Dedifferentiated amniotic fluid mesenchymal stem cell (primary cell): ENCODE data around the gene BEND7.

ENCODE experiments used
- DNase-seq: peaks from one replicate; pipeline ENCODE4 v3.0.0-alpha.2; 2016; ENCODE audit errors: extremely low spot score

Gene BEND7

DNA sequence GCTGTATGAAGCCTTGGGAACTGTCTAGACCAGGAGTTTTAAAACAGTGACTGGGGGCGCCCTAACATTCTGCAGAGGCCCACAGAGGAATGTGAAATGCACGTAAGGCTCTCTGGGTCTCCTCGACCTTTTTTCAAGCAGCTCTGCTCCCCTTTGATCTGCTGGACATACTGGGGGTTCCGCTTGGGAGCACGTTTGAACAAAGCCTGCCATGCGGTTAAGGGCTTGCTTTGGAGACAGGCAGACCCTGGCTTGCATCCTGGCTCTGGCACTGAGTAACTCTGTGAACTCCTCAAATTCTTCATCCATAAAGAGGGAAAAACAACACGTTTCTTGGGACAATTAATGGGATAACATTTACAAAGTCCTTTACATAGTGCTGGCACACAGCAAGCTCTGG is 7.8 kb downstream of the BEND7 start:
- no peak for DNase-seq

DNA sequence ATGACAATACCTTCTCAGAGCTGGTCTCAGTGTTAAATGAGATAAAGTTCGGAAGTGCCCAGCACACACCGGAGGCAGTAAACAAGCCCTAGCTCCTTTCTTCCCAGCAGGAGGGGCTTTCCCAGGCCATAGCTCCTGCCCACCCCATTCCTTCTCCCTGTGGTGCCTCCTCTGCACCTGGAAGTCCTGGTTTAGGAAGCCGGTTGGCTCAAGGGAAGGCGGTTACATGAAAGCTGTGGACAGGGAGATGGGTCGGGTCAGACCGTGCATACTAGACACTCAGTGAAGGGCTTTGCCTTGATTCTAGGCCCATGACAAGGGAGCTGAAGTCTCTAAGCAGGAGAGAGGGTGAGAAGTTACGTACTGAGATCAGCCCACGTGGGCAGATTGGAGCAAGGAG is 8.6 kb downstream of the BEND7 start:
- DNase-seq = no peak

DNA sequence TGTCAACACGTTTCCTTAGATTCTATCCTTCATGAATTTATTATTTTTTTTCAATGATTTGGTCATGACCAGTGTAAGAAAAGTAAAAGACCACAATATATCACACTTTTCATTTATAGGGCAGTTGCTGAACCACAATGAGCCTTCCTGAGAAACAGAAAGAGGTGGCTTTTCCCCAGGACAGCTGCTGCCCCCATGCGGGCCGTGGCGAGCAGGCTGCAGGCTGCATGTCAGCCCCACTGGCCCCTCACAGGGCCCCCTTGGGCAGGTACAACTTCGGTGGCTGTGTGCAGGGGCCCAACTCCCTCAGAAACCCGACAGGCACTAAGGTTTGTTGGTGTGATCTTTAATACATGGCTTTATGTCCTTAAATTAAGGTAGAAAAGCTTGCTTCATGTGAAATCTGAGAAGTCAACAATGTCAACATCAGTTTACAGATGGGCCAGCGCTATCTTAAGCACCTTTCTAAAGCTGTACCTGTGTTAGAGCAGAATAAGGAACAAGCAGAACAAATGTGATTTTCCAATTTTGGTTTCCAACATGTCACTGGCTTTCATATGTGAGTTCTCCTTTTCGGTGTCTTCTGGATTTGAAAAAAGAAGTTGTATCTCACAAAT is 10.6 kb downstream of the BEND7 start:
- DNase-seq = no peak

DNA sequence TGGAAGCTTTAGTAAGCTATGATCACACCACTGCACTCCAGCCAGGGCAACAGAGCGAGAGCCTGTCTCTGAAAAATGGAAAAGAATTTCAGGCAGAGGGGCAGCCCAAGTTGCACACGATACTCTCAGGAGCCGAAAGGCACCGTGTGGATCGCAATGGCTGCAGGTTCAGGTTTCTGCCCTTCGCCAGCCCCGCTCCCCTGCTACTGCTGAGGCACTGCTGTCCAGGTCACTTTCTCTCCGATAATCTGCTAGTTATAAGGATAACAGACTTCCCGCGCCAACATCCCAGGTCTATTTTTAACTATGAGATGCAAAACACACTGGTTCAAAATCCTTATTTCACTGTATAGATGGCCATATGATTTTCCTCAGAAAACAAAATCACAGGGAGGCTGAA is 11.1 kb downstream of the BEND7 start:
- DNase-seq = no peak

DNA sequence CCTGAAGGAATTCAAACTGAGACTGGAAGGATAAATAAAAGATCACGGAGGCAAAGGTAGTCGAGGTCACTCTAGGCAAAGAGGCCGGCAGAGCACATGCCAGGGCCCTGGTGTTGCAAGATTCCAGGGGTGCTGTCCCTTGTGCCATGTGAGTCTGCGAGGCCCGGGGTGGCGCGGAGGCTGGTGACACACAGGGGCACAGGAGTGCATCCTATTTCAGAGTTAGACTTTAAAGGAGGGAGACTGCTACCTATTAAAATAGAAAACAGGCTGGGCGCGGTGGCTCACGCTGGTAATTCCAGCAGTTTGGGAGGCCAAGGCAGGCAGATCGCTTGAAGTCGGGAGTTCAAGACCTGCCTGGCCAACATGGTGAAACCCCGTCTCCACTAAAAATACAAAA is 12.6 kb downstream of the BEND7 start:
- no peak for DNase-seq

DNA sequence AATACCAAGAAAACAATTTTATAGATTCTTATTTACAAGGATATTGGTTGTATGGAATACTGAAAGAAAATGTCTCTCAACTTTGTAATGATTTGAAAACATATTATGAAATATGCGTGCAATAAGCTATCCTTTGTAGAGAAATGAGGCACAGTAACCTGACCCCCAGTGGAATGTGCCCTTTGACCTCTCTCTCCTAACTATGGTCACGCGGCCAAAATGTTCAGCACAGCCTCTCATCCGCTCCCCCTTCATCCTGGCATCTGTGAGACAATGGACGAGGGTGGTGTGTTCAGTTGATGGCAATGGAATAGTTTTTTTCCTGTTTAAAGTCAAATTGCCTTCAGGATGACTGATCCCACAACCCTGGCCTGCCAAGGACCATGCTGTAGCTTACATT is 13.3 kb downstream of the BEND7 start:
- DNase-seq = no peak

DNA sequence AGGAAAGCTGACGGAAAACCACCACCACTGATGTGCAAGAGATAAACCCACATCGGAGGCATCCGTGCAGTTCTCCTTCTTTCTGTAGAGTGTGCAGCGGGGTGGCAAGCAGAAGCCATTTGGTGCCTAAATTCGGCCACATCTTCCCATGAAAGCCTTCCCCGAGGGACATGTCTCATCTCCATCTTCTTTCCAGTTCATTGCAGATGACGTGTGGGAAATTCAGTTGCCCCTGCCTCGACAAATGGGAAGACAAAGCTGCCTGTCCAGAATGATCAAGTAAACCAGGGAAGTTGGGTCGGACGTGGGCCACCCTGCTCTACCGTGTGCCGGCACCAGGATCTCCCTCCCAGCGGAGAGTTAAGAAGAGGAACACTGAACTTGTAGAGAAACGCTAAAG is 14.5 kb downstream of the BEND7 start:
- no peak for DNase-seq

DNA sequence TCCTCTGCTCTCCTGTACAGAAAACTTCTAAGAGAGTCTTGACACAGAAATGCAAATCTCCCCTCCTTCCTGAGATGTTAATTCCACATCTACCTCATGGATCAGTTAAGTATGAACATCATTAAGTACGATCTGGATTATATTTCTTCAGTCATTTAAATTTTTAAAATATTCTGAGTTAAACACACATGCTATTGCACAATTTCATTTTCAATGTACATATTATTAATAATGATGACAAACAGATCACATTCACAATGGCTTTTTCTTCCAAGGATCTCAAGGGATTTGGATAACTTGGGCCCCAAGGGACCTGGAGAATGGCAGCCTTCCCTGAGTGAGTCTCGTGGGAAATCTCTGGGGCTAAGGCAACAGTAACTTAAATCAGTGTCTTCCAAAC is 16.2 kb downstream of the BEND7 start:
- no peak for DNase-seq

DNA sequence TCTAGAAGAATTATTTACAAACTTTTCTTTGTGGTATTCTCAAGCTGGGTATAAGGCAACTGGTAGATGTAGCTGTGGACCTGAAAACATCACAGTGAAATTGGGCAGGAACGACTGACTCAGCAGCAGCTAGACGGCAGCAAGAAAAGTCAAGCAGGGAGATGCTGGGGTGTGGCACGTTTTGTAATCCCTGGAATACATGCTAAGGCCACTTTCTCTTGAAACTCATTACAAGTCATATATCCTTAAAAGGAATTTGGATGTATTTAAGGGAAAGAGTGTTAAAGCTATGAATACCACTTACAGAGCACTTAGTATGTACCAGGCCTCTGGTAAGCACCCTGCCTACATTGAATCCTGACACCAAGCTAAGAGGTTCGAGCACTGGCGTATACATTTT is 17.4 kb downstream of the BEND7 start:
- DNase-seq = no peak

DNA sequence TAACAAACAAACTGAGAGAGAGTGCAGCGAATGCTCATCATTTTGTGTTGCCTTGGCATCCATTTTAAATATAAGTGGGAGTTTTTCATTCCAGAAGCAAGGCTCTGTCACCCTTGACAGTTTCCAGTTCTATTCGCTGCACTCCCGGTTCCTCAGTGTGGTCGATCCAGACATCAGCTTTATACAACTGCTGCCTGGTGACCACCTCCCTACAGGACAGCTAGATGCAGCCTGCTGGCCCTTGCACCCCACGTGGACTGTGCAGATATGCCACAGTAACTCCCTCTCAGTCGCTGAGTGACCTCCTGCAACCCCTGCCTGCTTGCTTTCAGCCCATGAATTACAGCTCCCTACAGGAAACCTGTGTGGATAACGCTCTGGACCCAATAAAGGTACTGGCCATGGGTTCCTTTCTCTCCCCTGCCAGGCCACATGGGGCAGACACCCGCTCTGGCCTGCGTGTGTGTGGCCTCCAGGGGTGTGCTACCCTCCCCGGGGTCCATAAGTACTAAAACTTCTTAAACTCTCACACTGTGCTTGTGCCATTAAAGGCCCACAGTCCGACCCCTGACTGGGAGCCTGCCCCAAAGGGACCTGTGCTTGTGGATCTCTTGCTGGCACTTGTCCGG is 23.6 kb downstream of the BEND7 start:
- DNase-seq = no peak

DNA sequence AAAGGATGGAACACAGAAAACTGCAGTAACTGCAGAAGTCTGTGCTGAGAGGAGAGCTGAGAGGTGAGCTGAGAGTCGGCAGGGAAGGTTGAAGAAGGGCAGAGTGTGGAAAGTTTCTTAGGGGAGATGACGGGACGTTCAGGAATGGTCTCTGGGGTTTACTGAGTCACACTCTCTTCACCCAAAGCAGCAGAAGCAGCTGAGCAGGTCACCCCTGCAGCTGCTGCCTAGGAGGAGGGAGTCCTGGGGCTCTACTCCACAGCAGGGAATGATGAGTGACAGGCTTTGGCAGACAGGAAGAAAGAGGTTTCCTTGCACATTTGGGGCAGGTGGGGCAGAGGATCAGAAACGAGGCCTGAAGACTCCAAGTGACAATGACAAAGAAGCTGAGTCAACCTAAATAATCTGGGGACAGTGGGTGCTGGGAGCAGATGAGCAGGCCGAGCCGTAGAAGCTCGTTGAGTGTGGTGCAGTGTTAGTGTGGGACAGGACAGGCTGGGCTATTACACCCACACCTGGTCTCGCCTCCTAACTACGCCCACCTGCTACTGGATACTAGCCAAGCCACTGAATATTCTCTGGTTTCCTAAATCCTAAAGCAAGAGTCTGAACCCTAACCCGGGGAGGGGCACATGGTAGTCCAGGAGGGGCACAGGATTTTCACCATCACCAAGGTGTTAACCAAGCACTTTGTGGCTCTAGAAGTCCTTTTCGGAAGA is 24.9 kb downstream of the BEND7 start:
- DNase-seq = peak; percentile 30

DNA sequence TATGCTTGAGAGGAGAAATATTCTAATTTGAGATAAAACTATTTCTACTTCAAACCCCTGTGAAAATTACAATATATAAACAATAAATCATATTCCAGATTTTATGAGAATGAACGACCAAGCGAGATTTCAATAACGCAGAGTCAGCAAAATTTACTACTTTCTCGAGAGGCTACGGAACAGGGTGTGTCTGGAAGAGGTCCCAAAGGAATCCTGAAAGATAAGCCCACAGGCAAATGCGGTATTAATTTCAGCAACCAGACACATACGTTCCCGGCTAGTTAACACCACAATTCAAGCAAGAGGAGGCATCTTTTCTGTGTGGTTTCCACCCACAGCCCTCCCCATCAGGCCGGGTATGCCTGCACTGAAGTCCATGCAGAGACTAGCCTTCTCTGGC is 26.4 kb downstream of the BEND7 start:
- no peak for DNase-seq

DNA sequence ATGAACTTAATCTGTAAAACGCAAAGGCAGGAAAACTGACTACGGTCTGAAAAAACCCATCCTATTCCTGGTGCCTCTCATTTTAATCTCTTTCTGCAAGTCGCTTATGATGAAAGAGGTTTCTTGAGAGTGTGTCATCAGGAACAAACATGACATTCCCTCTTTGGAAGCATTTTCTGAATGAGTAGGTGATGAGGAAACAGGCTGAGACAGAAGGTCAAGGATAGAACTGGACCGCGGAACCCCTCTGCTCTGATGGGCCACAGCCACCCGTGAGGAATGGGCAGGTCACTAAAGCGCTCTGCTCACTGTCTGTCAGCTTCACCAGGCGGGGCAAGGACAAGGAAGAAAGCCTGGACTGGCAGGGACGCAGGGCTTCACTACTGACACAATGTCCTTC is 28.6 kb downstream of the BEND7 start:
- DNase-seq = no peak

DNA sequence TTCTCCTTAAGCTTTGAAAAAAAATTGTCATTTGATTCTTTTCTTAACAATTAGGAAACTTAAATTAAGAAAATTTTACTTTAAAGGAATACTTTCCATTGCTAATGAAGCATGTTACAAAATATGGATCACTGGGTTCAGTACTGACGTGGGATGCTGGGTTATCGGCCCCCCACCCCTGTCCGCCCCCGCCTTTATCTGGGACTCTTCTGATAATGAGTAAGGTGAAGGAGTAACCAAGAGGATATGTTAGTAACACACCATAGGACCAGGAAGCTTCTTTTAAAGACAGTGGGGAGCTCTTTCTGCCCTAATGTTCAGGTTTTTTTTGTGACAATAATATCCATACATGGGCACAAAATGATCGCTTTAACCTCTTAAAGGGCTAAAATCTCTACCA is 29.7 kb downstream of the BEND7 start:
- DNase-seq = no peak

DNA sequence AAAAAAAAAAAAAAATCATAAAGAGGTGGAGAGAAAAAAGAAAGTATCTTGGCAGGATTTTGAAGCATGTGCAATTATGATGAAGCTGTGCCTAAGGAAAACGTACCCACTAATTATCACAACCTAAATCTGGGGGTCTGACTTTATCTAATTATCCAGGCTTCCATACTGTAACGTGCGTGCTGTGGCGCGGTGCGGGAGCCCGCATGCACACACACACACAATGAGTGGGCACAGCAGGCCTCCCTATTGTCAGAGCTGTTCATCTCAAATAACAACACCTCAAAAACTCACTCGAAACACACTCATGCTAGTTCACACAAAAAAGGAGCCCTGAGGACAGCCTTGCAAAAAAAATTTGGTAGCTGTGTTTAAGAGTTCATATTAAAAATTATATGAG is 31.9 kb downstream of the BEND7 start:
- DNase-seq = no peak

DNA sequence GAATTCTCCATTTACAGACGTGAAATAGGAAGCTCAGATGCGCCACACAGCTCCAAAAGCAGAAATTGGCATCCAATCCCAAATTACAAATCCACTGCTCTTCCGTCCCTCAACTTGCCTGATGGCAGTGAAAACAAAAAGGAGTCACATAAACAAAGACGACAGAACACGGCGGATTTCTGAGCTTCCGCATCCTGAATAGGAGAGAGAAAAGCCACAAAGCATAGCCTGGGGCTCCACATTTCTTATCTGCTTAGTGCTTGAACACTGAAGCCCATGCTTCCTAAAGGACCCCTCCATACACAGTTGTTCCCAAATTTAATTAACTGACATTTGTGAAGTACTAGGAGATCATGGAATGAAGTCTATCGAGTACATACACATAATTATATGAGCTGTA is 32.6 kb downstream of the BEND7 start:
- DNase-seq = no peak

DNA sequence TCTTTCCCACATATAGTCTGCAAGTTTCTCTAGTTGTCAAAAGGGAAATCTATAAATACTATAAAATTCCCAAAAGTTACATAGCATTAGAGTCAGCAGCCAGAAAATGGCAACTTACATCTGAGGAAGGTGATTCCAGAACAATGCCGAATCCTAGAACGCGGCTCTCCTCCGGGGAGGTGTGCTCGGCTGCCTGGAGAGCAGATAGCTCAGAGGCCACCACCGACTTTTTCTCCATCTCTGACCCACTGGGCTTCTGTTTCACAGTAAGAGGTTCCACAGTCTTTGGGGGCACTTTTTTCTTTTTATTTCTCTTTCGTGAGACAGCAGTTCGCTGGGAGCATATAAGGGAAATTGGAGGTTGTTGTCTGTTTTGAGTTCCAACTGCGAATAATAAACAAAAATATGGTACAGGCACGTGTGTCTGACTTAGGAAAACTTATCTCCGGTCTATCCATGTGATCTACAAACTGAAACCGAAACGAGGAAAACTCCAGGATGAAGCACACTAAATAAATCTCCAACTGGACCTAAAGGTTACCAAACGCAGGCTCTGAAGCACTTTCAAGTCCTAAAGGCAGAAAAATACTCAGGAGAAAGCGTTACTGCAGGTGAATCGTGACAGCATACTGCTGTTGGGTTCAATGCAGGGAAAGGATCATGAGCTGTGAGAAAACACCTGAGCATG is 36.2 kb downstream of the BEND7 start:
- DNase-seq = no peak

DNA sequence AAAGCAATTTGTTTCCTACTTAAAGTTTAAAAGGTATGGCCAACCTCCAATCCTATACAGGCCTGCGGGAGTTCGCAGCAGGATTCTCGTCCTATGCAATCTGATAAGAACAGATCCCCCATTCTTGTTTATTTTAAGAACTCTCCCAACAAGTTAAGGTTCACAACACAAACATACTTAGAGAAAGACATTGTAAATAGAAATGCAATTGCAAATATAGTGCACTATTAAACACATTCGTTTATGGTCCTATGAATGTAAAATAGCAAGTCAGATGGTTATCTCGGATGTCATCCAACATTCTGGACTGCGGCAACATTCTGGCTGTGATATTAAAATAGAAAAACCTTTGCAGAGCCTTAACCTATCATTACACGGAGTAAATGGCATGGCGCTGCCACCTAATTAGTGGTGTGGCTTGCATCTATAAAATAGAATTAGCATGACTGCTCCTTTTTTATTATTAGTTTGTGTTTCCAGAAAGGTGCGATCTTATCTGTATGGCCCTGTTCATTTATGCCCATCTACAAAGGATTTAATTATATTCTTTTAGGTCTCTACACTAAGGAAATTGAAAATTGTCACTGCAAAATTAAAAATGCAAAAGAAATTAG is 37.0 kb downstream of the BEND7 start:
- no peak for DNase-seq

DNA sequence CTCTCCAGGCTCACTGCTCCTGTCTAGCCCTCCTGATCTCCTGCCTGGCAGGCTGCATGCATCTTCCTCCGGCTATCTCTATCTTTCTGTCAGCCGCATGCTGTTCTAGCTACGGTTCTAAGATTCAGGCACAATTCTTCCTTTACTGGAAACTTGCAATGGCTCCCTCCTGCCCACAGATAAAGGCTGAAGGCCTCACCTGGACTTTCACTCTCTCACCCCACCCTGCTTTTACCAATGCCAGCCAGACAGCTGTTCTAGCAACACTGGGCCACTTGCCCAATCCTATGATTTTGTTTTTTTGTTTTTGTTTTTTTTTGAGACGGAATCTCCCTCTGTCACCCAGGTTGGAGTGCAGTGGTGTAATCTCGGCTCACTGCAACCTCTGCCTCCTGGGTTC is 38.3 kb downstream of the BEND7 start:
- no peak for DNase-seq

DNA sequence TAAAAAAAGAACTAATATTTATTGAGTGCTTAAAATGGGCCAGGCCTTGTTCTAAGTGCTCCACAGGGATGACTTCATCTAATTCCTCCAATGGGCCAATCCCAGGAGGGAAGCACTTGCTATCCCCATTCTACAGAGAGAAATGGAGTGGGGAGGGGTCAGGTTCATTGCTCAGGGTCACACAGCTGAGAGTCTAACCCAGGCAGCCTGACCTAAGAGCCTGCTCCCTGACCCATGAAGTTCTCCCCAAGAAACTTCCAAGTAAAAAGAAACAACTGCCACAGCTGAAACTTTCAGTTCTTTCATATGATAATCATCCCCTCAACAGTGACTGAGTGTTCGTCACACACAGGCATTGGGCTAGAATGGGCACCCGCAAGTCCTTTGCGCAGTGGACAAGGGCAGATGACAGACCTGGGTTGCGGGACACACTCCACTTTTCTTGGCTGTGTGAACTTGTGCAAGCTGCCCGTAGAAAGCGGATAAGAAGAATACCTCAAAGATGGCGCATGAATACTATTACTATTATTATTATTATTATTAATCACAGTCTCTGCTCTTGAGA is 39.7 kb downstream of the BEND7 start:
- no peak for DNase-seq

DNA sequence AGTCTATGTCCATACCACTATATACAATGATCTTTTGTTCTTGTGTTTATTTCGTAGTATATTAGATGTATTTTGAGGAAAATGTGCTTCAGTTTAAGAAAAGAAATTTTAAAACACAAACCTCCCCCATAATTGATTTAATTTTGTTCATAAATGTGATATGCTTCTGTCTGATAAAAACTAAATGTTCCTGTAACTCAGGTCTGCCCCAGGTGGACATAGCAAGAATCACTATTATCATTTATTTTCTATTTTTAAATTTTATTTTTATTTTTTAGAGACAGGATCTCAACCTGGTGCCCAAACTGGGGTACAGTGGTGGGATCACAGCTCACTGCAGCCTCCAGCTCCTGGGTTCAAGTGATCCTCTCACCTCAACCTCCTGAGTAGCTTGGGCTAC is 43.2 kb downstream of the BEND7 start:
- DNase-seq = no peak

DNA sequence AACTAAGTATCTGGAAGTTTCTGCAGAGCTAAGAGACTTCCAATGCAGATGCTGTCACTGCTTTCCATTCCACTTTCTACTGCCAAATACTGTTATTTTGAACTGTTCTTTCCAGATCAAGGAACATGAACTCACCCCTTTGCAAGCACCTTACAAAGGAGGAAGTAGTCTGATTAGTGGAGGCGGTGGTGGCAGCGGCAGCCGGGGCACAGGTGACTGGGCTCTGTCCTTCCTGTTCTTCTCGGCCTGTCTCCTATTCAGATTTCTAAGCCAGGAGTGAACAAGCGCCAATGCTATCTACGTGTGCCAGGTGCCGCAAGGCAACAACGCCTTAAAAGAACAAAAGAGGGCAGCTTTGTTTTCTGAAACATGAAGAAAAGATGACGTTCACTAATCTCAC is 44.9 kb downstream of the BEND7 start:
- no peak for DNase-seq
